ENCODE measurements around the gene MMP24OS.

The MMP24OS gene

GRCh38 chr20:35279533-35280174, 1.7 kb upstream of the MMP24OS start:
- H3K79me2 ChIP-seq (ENCODE audit: insufficient read depth, low read depth), result peaks cover 36% of the 10 kb centered on the region
- H4K20me1 ChIP-seq (ENCODE audit: insufficient read depth), result no peaks in the 10 kb centered on the region
- no peaks in the 10 kb centered on the region for H3K27me3 ChIP-seq (ENCODE audit: insufficient read depth, low read depth)
- H3K4me3 ChIP-seq (IDR thresholded peaks at IDR 0.05; ENCODE audit: insufficient read depth, low read depth, low read length), result no peak overlapping the region
- TF ChIP-seq, protein P1, sequence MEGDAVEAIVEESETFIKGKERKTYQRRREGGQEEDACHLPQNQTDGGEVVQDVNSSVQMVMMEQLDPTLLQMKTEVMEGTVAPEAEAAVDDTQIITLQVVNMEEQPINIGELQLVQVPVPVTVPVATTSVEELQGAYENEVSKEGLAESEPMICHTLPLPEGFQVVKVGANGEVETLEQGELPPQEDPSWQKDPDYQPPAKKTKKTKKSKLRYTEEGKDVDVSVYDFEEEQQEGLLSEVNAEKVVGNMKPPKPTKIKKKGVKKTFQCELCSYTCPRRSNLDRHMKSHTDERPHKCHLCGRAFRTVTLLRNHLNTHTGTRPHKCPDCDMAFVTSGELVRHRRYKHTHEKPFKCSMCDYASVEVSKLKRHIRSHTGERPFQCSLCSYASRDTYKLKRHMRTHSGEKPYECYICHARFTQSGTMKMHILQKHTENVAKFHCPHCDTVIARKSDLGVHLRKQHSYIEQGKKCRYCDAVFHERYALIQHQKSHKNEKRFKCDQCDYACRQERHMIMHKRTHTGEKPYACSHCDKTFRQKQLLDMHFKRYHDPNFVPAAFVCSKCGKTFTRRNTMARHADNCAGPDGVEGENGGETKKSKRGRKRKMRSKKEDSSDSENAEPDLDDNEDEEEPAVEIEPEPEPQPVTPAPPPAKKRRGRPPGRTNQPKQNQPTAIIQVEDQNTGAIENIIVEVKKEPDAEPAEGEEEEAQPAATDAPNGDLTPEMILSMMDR (conservative IDR thresholded peaks at IDR 0.05; ENCODE audit: low read depth, low read length), result no peak
- H3K4me1 ChIP-seq (ENCODE audit: low read depth, poor library complexity, severe bottlenecking), result peaks cover 19% of the 10 kb centered on the region
- H3K9ac ChIP-seq, result no peak overlapping the region
- H3K4me2 ChIP-seq, result no peak overlapping the region
- H3K27ac ChIP-seq, result no peak overlapping the region
- peaks cover 26% of the 10 kb centered on the region; the same call in 1 of the 2 replicates for H3K36me3 ChIP-seq (ENCODE audit: insufficient read depth)
- H2AFZ ChIP-seq (ENCODE audit: low read depth), result no peak overlapping the region

- H3K4me2 ChIP-seq, result no peak overlapping the region
- H3K79me2 ChIP-seq (ENCODE audit: insufficient read depth, low read depth), result peaks cover 30% of the 10 kb centered on the region
- no peak overlapping the region for H3K9ac ChIP-seq
- H3K4me1 ChIP-seq (ENCODE audit: low read depth, poor library complexity, severe bottlenecking), result peaks cover 19% of the 10 kb centered on the region
- no peaks in the 10 kb centered on the region for H4K20me1 ChIP-seq (ENCODE audit: insufficient read depth)
- no peak overlapping the region for H3K27ac ChIP-seq
- no peak overlapping the region for H2AFZ ChIP-seq (ENCODE audit: low read depth)
- no peaks in the 10 kb centered on the region for H3K27me3 ChIP-seq (ENCODE audit: insufficient read depth, low read depth)
- peaks cover 26% of the 10 kb centered on the region; the same call in 1 of the 2 replicates for H3K36me3 ChIP-seq (ENCODE audit: insufficient read depth)
- no peak overlapping the region for H3K4me3 ChIP-seq (IDR thresholded peaks at IDR 0.05; ENCODE audit: insufficient read depth, low read depth, low read length)
- TF ChIP-seq, protein P1 (conservative IDR thresholded peaks at IDR 0.05; ENCODE audit: low read depth, low read length), result no peak
Measured at GRCh38 chr20:35279040-35279439, 1.1 kb upstream of the MMP24OS start.

- H2AFZ ChIP-seq (ENCODE audit: low read depth), result peak overlapping the region; percentile 36; the same call in 1 of the 2 replicates
Measured at GRCh38 chr20:35277127-35277526, 795 bp downstream of the MMP24OS start.

DNA sequence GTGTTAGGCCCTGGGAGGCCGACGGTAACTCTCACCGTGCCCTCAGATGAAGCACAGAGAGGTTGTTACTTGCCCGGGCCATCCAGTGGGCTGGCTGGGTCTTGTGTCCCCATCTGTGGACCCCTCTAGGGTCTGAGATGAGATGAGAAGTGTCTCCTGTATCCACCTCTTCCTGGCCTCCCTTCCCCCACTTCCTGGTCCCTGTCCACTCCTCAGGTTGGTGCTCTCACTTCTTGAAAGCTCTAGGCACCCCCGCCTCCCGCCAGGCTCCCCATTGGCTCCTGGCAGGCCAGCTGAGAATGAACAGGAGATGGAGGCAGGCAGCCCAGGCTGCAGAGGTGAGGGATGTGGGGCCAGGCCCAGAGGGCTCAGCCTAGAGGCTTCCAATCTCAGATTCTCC, 1.5 kb downstream of the MMP24OS start:
- TF ChIP-seq, protein P1 (conservative IDR thresholded peaks at IDR 0.05; ENCODE audit: low read depth, low read length), result no peak
- Histone ChIP-seq H3K36me3 (ENCODE audit: insufficient read depth) (peaks cover 21% of the 10 kb centered on the region; the same call in 1 of the 2 replicates), H3K27ac (no peak overlapping the region), H3K9ac (no peak overlapping the region), H3K4me1 (ENCODE audit: low read depth, poor library complexity, severe bottlenecking) (peaks cover 9% of the 10 kb centered on the region), H4K20me1 (ENCODE audit: insufficient read depth) (no peaks in the 10 kb centered on the region), H2AFZ (ENCODE audit: low read depth) (no peak overlapping the region), H3K4me2 (peak overlapping the region; percentile 82), H3K27me3 (ENCODE audit: insufficient read depth, low read depth) (no peaks in the 10 kb centered on the region), H3K79me2 (ENCODE audit: insufficient read depth, low read depth) (peaks cover 5% of the 10 kb centered on the region; the same call in 1 of the 2 replicates), H3K4me3 (IDR thresholded peaks at IDR 0.05; ENCODE audit: insufficient read depth, low read depth, low read length) (no peak overlapping the region)

More at GRCh38 chr20:35277127-35277526, 795 bp downstream of the MMP24OS start:
- H3K27ac ChIP-seq, result peak overlapping the region; percentile 57
- peaks cover 9% of the 10 kb centered on the region for H3K4me1 ChIP-seq (ENCODE audit: low read depth, poor library complexity, severe bottlenecking)
- TF ChIP-seq, protein P1 (conservative IDR thresholded peaks at IDR 0.05; ENCODE audit: low read depth, low read length), result no peak
- H3K79me2 ChIP-seq (ENCODE audit: insufficient read depth, low read depth), result peaks cover 11% of the 10 kb centered on the region; the same call in 1 of the 2 replicates
- peak overlapping the region; percentile 82 for H3K4me2 ChIP-seq
- H3K4me3 ChIP-seq (IDR thresholded peaks at IDR 0.05; ENCODE audit: insufficient read depth, low read depth, low read length), result no peak overlapping the region
- H4K20me1 ChIP-seq (ENCODE audit: insufficient read depth), result no peaks in the 10 kb centered on the region
- no peaks in the 10 kb centered on the region for H3K27me3 ChIP-seq (ENCODE audit: insufficient read depth, low read depth)
- peak overlapping the region; percentile 44; the same call in 1 of the 2 replicates for H3K9ac ChIP-seq
- peaks cover 21% of the 10 kb centered on the region; the same call in 1 of the 2 replicates for H3K36me3 ChIP-seq (ENCODE audit: insufficient read depth)

Data from KMS-11 (cell line).